Umbilical cord (tissue), 2 donors: ENCODE results near the gene PRR5L. TPM values are rescaled to one million over a fixed set of nuclear protein-coding genes. Genes with fewer than 3 reads are reported as not detected.

Experiments
- DNase-seq: peaks from one replicate; pipeline ENCODE4 v3.0.0-alpha.2; 2015; ENCODE audit warnings: low spot score
- total RNA-seq: library from RNA; depleted of rRNA; stranded (reverse); fragments of >200 nt; gene quantifications from one replicate; pipeline ENCODE4 v1.2.3, GENCODE V29; 2014; ENCODE audit warnings: low replicate concordance; ENCODE audit not compliant: insufficient read depth

PRR5L gene
- total RNA-seq, 1 donor from 2014 or later, result 46.9 TPM

GRCh38 chr11:36326524-36327419 lies 30.7 kb downstream of the PRR5L start:
- no peak for DNase-seq

GRCh38 chr11:36328966-36329673 lies 33.0 kb downstream of the PRR5L start:
- no peak for DNase-seq

DNA sequence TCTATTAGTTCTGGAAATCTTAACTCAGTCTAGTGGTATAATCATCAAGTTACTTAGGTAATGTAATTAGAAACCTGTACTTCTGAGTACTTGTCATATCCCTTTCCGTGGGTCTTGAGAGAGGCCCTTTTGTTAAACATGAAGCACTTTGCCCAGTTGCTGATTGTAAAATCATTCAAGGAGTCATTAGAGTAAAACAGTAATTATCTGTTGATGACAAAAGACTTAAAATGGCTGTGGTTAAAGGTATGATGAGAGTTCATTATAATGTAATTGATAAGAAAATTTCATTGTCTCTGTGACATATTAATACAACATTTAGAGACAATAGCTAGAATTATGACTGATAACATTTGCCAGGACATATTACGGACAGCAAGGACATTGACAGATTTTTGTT lies 34.3 kb downstream of the PRR5L start:
- DNase-seq, result no peak

DNA sequence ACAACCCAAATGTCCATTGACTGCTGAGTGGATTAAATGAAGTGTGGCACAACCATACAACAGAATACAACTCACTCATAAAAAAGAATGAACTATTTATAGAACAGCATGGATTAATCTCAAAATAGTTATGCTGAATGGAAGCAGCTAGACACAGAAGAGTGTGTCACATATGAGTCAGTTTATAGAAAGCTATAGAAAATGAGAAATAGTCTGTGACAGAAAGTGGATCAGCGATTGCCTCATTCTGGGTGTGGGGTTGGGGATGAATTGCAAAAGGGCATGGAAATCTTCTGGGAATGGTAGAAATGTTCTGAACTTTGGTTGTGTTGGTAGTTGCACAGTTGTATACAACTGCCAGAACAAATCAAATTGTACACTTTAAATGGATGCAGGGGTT lies 37.4 kb downstream of the PRR5L start:
- DNase-seq, result no peak

GRCh38 chr11:36333897-36334296 lies 37.8 kb downstream of the PRR5L start:
- no peak for DNase-seq

DNA sequence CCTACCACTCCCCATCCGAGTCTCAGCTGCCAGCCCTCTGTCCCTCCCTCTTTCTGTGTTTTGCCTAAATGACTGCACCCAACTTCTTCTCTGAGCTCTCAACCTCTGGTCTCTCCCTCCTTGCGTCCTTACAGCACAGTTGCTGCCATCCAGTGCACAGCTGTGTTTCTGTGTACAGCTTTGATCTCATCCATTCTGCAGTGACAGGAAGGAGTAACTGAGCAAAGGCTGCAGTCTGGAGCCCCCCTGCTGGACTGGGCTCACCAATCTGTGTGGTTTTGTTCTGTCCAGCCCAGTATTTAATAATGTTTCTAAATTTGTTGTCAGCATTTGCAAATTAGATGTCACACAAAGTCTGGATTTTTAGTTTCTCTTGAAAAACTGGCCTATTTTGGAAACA lies 43.8 kb downstream of the PRR5L start:
- DNase-seq, result no peak

- no peak for DNase-seq
Observed at GRCh38 chr11:36340897-36341296, 44.8 kb downstream of the PRR5L start.

- DNase-seq, result no peak
Observed at GRCh38 chr11:36341915-36342314, 45.8 kb downstream of the PRR5L start.

DNA sequence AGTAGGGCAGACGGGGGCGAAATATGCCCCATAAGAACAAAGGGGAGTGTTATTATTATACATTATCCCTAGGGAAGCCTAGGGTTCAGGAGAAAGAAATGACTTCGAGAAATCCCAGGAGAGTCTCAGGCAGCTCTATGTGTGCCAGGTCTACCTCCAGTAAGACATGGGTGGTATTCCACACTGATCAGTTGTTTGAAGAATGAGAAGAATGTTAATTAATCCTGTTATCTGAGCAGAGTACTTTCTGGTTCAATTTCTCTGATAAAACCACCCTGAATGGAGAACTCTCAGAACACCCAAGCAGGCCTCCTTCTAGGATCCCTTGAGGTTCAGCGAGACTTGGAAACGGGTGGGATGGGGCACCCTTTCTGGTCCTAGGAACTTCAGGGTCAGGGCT lies 46.2 kb downstream of the PRR5L start:
- DNase-seq, result no peak

DNA sequence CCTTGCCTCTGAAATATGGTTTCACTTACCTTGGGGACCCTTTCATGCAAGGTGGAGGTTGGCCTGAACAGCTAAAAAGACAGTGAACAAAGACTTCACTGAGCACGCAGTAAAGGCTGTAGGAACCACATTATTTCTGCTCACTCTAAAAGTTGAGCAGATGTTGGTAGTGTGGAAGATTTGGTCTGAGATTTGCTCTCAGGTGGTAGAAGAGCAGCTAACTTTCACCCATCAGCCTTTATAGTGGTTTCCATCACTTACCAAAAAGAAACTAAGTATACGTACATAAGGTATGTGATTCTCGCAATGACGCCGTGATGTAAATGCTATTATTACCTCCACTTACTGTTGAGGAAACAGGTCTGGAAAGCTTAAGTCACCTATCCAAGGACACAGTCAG lies 47.3 kb downstream of the PRR5L start:
- DNase-seq, result no peak

DNA sequence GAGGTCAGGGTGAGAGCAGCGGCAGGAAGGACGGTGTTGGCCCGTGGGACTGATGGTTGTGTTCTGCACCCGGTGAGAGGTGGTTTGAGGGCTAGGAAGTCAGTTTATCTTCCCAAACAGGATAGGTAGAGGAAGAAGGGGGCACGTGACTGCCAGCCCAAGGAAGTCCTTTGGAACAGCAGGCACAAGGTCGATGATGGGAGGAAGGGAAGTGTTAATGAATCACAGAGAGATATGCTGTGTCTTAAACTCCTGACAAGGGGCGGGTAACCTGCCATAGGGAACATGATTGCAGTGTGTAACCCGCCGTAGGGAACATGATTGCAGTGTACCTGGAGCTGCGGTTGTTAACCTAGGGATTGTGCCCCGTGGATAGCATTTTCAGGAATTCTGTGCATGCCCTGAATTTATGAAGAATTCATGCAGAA lies 49.0 kb downstream of the PRR5L start:
- no peak for DNase-seq

GRCh38 chr11:36345535-36346141 lies 49.5 kb downstream of the PRR5L start:
- no peak for DNase-seq

DNA sequence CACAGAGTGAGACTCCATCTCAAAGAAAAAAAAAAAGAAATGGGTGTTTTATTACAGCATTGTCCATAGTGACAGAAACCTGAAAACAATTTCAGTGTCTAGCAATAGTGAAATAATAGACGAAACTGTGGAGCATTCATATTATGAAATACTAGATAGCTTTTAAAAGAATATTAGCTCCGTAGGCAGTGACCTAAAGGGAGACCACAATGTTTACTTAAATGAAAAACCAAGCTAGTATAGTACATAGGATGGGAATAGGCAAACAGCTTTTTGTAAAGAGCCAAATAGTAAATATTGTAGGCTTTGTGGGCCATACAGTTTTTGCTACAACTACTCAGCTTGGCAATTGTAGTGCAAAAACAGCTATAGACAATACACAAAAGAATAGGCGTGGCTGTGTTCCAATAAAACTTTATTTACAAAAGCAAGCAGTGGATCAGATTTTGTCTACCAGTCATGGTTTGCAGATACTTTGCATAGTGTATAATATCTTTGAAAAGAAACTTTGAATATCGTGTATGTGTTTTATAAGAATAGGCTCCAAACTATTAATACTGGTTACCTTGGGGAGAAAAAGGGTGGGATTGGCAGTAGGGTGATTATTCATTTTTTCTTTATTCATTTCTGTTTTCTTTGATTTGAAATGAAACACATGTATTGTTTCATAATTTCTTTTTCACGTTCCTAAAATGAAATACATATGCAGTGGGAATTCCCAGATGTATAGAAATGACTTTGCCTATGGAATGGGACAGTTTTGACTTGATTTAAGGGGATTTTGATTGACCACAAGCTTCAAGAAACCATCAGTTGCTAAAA lies 50.7 kb downstream of the PRR5L start:
- no peak for DNase-seq

- DNase-seq, result no peak
Observed at GRCh38 chr11:36347384-36347906, 51.4 kb downstream of the PRR5L start.

- DNase-seq, result no peak
Observed at GRCh38 chr11:36349351-36350136, 53.5 kb downstream of the PRR5L start.

GRCh38 chr11:36350137-36350513 lies 54.0 kb downstream of the PRR5L start:
- no peak for DNase-seq

DNA sequence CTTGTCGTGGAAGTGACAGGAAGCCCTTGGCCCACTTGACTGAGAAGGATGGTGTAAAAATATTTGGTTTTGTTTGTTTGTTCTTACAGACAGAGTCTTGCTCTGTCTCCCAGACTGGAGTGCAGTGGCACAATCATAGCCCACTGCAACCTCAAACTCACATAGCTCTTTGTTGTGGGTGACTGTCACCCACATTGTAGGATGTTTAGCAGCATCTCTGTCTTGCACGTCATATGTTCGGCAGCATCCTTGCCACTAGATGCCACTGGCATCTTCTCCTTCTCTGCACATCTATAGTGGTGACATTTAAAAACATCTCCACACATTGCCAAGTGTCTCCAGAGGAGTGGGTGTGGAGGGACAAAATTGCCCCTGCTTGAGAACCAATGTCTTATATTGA lies 56.8 kb downstream of the PRR5L start:
- DNase-seq, result no peak

DNA sequence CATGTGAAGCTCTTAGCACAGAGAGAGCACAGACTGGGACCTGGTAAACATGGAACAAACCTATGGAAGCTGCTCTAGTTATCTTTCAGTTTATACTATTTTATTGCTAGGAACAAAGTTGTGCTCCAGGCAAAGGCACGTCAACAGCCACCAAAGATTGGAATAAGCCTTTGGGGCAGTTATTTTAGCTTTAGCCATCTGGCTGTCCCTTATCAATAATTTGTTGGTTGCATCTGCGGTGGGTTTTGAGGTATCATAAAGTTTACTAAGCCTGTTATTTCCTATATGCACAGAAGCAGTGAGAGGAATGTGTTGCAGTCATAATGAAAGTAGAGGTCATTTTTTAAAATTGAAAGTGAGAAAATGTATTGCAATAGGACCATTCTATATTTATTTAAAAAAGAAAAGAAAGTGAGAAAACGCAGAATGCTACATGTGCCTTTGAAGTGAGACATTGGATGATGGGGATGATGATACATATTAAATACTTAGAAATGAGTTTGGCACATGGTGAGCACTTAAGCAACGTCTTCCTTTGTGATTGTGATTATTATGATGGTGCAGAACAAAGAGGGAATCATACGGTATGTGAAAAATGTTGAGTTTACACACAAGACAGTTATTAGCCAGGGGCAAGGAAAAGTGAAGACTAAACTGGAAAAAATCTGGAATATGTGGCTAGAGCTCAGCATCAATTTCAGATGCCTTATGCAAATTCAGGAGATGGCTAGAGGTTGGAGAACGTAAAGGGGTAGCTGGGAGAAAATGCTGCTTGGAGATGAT lies 58.3 kb downstream of the PRR5L start:
- DNase-seq, result no peak

GRCh38 chr11:36356201-36356600 lies 60.1 kb downstream of the PRR5L start:
- DNase-seq, result peak; percentile 25

- no peak for DNase-seq
Observed at GRCh38 chr11:36357831-36358230, 61.7 kb downstream of the PRR5L start.
